Tibial nerve (tissue), 3 donors: ENCODE measurements around the gene TMEM213.

ENCODE experiments used
- CTCF ChIP-seq, 5 experiments: fragments of 200-600 bp in 3 of 5; fragments of 450-650 bp in 2 of 5; sonication (generic) in 3 of 5; IDR thresholded peaks; one replicate each; pipeline ENCODE4 v1.5.1; 2016 to 2019; ENCODE audit warnings: antibody characterized with exemption in 5 of 5, mild to moderate bottlenecking in 3 of 5, moderate library complexity in 2 of 5
- POLR2A ChIP-seq, 2 donors: fragments of 450-650 bp; IDR thresholded peaks; one replicate each; pipeline ENCODE4 v1.6.1; 2017; ENCODE audit warnings: antibody characterized with exemption in 2 of 2, mild to moderate bottlenecking in 2 of 2, moderate library complexity in 2 of 2

- no peak for TF ChIP-seq CTCF (IDR thresholded peaks at IDR 0.05)
- no peak for TF ChIP-seq POLR2A (IDR thresholded peaks at IDR 0.05)
These were observed 12.0 kb upstream of the TMEM213 start for GRCh38 chr7:138785587-138786437.
